ENCODE measurements around the gene FAT3.

The FAT3 gene

GRCh38 chr11:92224407-92225124, at the start of gene FAT3:
TSS of gene FAT3 (plus strand) at chr11:92224818. CDS start at chr11:92352113, 127,295 bp downstream.
- peak; percentile 76 for DNase-seq (ENCODE audit: low spot score)

DNA sequence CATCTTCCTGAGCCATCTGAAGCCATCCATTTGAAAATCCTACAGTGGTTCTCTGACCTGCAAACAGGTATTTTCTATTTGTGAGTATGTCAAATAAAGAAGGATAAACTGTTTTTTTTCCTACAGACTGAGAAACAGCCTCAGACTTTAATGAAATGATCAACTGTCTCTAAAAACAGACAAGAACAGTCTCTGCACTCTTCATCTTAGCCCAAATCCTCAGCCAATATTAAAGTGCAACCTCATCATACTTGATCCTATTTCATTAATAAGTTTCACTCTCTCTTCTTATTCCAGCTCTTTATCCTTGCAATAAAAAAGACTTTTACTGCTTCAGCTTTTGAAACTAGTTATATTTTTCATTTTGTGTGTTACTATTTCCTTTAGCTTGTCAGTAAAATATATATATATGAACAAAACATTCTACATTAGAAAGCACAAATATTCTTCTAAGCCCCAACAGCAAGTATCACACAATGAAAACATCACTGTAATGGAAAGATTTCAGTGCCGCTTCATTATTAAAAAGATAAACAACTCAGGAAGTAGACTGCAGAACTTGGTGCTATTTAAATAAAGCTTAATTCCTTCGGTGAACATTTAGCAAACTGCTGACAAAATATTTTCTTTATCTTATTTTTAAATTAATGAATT, 45.5 kb upstream of the FAT3 start:
- DNase-seq (ENCODE audit: low spot score) = no peak

GRCh38 chr11:92180226-92180625, 44.4 kb upstream of the FAT3 start:
- DNase-seq (ENCODE audit: low spot score) = no peak

DNA sequence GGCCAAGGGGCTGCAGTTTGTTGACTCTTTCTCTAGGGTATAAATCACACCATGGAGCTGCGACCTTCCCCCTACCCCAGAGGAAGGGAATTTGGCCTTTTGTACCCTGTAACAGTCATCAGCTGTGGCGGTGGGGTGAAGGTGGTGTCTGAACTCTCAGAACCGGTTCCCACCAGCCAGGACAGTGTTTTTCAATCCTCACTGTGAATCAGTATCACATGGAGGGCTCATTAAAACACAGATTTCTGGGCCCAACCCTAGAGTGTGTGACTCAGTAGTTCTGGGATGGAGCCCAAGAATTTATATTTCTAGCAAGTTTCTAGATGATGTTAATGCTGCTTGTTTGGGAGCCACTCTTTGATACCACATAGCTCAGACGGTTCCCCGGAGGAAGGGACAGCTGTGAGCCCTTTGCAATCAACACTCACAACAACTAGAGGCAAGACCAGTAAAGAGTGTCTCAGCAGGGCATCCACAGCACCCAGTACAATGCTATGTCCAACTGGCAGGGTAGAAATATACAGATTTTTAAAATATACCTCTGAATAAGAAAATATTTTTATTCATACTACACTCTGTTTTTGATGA, 43.9 kb upstream of the FAT3 start:
- DNase-seq (ENCODE audit: low spot score) = peak; percentile 25

GRCh38 chr11:92190535-92191206, 33.9 kb upstream of the FAT3 start:
- DNase-seq (ENCODE audit: low spot score) = no peak

DNA sequence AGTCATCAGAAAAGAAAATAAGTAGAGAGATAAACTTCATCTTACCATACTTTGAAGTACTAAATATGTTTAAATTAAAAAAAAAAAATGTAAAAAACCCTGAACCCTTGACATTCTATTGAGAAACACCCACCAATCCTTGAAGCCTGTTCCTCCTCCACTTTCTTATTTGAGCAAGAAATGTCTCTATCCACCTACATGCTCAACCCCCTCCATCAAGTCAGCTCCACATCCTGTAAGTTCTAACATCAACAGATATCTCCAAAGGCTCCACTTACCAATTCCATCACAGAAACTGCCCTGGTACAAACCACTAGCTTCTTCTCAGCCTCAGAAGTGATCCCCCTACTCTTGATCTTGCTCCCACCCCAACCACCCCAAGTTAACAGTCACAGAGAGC, 32.5 kb upstream of the FAT3 start:
- no peak for DNase-seq (ENCODE audit: low spot score)

GRCh38 chr11:92198268-92198667, 26.4 kb upstream of the FAT3 start:
- DNase-seq (ENCODE audit: low spot score) = no peak

GRCh38 chr11:92199991-92200390, 24.6 kb upstream of the FAT3 start:
- DNase-seq (ENCODE audit: low spot score) = no peak

- DNase-seq (ENCODE audit: low spot score) = no peak
These were observed 19.9 kb upstream of the FAT3 start for GRCh38 chr11:92204731-92205130.

DNA sequence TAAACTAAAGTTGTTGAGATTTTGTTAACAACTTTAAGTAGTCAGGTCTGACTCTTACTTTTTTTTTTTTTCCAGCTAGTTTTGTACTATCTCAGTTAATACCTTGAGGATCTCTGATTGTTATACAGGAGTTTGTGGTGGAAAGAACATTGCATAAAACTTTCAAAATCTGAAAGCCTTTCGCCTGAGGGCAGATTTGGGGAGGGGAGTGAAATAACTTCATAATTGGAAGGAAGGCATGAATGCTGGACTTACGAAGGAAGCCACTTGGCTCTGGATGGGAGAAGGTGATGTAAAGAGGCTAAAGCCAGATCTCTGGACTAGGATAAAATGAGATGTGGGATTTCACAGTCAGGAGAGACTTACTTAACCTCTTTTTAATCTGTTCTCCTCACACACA, 18.2 kb upstream of the FAT3 start:
- DNase-seq (ENCODE audit: low spot score) = no peak

DNA sequence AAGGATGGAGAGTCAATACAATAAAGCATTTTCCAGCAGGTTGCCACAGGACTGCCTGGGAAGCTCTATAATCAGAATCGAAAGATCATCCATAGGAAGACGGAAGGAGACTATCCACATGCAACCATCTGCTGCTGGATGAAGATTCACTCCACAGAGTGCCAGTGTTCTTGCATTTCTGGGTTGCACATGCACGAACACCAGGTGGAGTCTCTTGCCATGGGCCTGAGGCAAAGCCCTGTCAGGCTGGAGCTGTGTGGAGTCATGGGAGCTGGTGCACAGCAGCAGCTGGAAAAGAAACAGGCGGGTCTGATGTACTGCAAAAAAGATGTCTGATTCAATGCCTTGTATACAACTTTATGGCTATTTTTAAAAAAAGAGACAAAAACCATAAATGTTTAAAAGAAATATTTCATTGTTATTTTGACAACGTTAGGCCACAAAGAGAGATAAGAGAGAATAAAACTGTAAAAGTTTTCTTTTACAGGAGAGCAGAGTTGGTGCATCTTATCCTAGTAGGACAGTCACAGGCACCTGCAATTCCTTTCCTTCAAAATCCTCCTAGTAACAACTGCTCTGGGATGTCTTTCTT, 12.9 kb upstream of the FAT3 start:
- peak; percentile 59 for DNase-seq (ENCODE audit: low spot score)

- DNase-seq (ENCODE audit: low spot score) = no peak
These were observed 12.1 kb upstream of the FAT3 start for GRCh38 chr11:92212530-92212929.

DNA sequence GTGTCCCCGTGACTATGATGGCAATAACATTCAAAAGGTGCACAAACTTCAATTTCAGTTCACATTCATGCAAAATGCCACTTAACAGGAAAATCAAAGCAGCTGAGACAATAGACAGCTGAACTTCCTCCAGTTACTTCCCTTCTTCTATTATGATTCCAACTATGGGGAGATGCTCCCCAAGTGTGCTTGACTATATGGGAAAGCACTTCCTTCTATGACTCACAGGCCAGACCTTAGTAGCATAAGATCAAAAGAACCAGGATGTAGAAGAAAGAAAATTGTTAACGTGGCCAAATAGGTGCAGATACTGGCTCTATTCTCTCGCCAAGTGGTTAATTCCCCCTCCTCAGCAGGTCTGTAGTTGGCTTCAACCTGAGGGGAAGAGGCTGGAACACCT, 7.8 kb upstream of the FAT3 start:
- DNase-seq (ENCODE audit: low spot score) = no peak

- no peak for DNase-seq (ENCODE audit: low spot score)
These were observed 5.1 kb upstream of the FAT3 start for GRCh38 chr11:92219476-92219875.

GRCh38 chr11:92222701-92223100, 1.9 kb upstream of the FAT3 start:
- DNase-seq (ENCODE audit: low spot score) = no peak

DNA sequence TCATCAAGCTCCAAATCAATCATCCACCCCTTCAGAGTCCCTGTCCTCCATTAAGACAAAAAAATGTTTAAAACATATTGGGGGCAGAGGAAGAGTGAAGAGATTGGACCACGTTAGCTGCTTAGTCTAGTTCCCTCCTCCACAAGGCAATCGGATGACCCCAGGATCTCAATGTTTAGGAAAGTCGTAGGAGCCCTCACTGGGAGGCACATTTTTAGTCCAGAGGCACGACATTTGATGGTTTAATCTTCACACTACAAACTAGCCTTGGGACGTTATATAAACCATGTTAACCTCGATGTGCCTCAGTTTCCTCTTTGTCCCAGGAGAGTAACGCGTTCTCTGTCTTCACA, 588 bp upstream of the FAT3 start:
- DNase-seq (ENCODE audit: low spot score) = no peak

DNA sequence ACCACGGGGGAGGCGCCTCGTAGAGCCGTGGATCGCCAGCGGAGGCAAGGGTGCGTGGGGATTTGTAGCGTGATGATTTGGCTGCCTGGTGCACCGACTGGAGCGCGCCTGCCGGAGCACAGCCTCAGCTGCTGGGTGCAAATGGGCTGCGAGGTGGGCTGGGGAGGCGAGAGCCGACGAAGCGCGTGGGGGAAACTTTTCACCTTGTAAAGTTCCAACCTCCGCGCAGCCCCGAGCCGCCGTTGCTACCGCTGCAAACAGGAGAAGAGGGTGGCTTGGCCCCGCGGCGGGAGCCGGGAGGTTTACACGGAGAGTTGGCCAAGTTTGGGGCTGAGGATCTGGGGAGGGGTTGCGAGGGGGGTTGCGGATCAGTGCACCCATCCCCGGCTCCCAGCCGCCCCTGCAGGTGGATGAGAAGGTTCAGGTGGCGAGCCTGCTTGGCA, 528 bp downstream of the FAT3 start:
- no peak for DNase-seq (ENCODE audit: low spot score)

DNA sequence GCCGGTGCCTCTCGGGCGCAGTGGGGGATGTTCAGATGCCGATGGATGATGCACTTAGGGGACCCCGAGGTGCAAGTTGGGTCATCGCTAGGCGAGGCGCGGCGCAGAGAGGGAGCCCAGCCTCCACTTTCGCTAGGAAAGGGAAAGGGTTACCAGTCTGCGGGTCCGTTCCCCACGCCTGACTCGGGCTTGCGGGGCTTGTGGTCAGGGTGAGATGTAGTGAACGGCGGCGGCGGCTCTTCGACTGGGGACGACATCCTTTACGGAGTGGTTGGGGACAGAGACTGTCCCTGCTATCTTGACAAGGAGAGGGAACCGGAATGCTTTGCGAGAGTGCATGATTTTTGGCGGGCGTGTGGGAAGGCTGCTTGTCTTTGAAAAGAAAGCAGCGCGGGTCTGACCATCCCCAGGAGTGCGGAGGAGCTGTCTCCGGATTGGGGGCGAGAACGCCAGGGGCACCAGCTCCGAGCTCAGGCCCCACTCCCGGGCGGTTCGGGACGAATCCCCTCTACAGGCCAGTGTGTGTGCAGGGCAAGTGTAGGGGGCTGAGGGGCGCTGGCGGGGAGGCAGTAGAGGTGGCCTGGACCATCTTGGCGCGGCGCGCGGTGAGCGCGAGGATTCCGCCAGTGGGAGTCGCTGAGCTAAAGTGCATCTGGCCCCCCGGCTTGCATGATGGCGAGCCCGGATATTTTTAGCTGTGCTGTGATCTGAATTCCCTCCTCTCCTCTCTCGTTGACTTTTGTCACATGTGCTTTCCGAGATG, 1.1 kb downstream of the FAT3 start:
- peak; percentile 30 for DNase-seq (ENCODE audit: low spot score)

GRCh38 chr11:92226331-92227229, 2.0 kb downstream of the FAT3 start:
- DNase-seq (ENCODE audit: low spot score) = peak; percentile 30

GRCh38 chr11:92227230-92227814, 2.7 kb downstream of the FAT3 start:
- DNase-seq (ENCODE audit: low spot score) = peak; percentile 15

Measured in AG08396 (cell line).